Spleen (tissue), 11 donors: ENCODE measurements around the gene FBXL13. TPM values are rescaled to one million over a fixed set of nuclear protein-coding genes. Genes with fewer than 3 reads are reported as not detected.
"Not testable (repeated sequence)": the region's sequence is repeated elsewhere in the genome, so short reads cannot be mapped to it uniquely, and the experiment has no call there.

Experiments
- DNase-seq: peaks from one replicate; pipeline ENCODE4 v3.0.0-alpha.2; 2020
- H3K27ac ChIP-seq, 8 donors: fragments of 200-600 bp; sonication (generic) in 7 of 8; 1 replicate in 4 of 8; 2 replicates in 4 of 8; pipeline versions ENCODE4 v1.5.0 to v1.8.0; 2016 to 2021; ENCODE audit warnings: inconsistent platforms in 4 of 8, mild to moderate bottlenecking in 4 of 8, moderate library complexity in 1 of 8
- H3K27me3 ChIP-seq, 7 donors: fragments of 200-600 bp; sonication (generic) in 6 of 7; replicated peaks in 1 of 7; 1 replicate in 4 of 7; 2 replicates in 3 of 7; pipeline versions ENCODE4 v1.5.0 to v1.8.0; 2016 to 2021; ENCODE audit warnings: inconsistent platforms in 3 of 7, mild to moderate bottlenecking in 1 of 7
- H3K36me3 ChIP-seq, 6 donors: fragments of 200-600 bp; sonication (generic) in 5 of 6; 1 replicate in 4 of 6; 2 replicates in 2 of 6; pipeline versions ENCODE4 v1.5.0 to v1.8.0; 2016 to 2021; ENCODE audit warnings: inconsistent platforms in 2 of 6
- H3K4me1 ChIP-seq, 6 donors: fragments of 200-600 bp; sonication (generic) in 5 of 6; 1 replicate in 3 of 6; 2 replicates in 3 of 6; pipeline versions ENCODE4 v1.5.0 to v1.8.0; 2016 to 2021; ENCODE audit warnings: inconsistent platforms in 3 of 6
- H3K4me3 ChIP-seq, 8 donors: fragments of 200-600 bp; sonication (generic) in 7 of 8; 1 replicate in 4 of 8; 2 replicates in 4 of 8; pipeline versions ENCODE4 v1.5.0 to v1.8.0; 2016 to 2021; ENCODE audit warnings: inconsistent platforms in 4 of 8, mild to moderate bottlenecking in 4 of 8, moderate library complexity in 2 of 8
- H3K9me3 ChIP-seq, 8 donors: fragments of 200-600 bp; sonication (generic) in 7 of 8; 1 replicate in 4 of 8; 2 replicates in 4 of 8; pipeline versions ENCODE4 v1.5.0 to v1.8.0; 2016 to 2021; ENCODE audit warnings: inconsistent platforms in 4 of 8
- POLR2A ChIP-seq, 3 donors: fragments of 450-650 bp; IDR thresholded peaks; one replicate each; pipeline ENCODE4 v1.5.1; 2017; ENCODE audit warnings: antibody characterized with exemption in 3 of 3, mild to moderate bottlenecking in 1 of 3
- POLR2AphosphoS5 ChIP-seq, 3 donors: sonication (generic); formaldehyde crosslinking; IDR thresholded peaks; one replicate each; pipeline ENCODE4 v1.5.1; 2017; ENCODE audit warnings: antibody characterized with exemption in 3 of 3
- WGBS, 5 donors: extraction: QIAGEN DNeasy Blood & Tissue Kit in 3 of 5; methylation state at CpG; one replicate each; pipeline versions ENCODE4 v1.1.5 to v1.1.7; 2013 to 2018; 5-methylcytosine and 5-hydroxymethylcytosine counted together
- intact Hi-C: fragments of 100-400 bp; cut with DNase I; formaldehyde crosslinking; loops from one replicate; pipeline ENCODE4 v1.15.0; 2023; ENCODE audit warnings: low total_unique reads
- polyA plus RNA-seq, 3 donors: library from polyadenylated mRNA; stranded (reverse); fragments of 200-250 nt; gene quantifications; one replicate each; pipeline ENCODE4 v1.2.1, GENCODE V29; 2013
- total RNA-seq, 7 donors: library from RNA; depleted of rRNA in 3 of 7; stranded (reverse); fragments of >200 nt in 3 of 7; fragmentation: NEBNext Ultra II Directional in 4 of 7; extraction: Animal tissue kit (Norgen Biotek cat#: 25700) in 4 of 7; gene quantifications; one replicate each; pipeline versions ENCODE4 v1.1.0 to v1.2.1, GENCODE V29; 2016 to 2021
- TF ChIP-seq, protein P1 (sequence below), 11 experiments: fragments of 200-600 bp in 7 of 11; fragments of 450-650 bp in 4 of 11; sonication (generic) in 4 of 11; IDR thresholded peaks in 8 of 11; conservative IDR thresholded peaks in 3 of 11; 1 replicate in 7 of 11; 2 replicates in 4 of 11; pipeline versions ENCODE4 v1.4.0 to v1.8.0; 2016 to 2021; ENCODE audit warnings: antibody characterized with exemption in 11 of 11, inconsistent platforms in 4 of 11, mild to moderate bottlenecking in 1 of 11
- donor health status: healthy with polysubstance abuse.
- donor health status: DM: no; HTN: no; CAD: no; lungs with moderate emphysema.
- donor health status: DM: no; HTN: no; CAD: no.
- donor health status: Bipolar disorder and iron deficiency.
- donor health status: healthy.
- donor health status: DM: no; HTN: no; CAD: no.
- donor health status: DM: yes; HTN: yes; CAD: no.

Gene FBXL13
- total and polyA plus RNA-seq, 10 donors = 0.09 to 6.6 (median 2.3) TPM

- Histone ChIP-seq H3K27me3 (no peaks in the 10 kb centered on the region), H3K4me1 (no peaks in the 10 kb centered on the region), H3K4me3 (no peak overlapping the region), H3K9me3 (no peaks in the 10 kb centered on the region), H3K27ac (no peak overlapping the region), H3K36me3 (no peaks in the 10 kb centered on the region)
- intact Hi-C loops = no loop called here
- WGBS, 5 donors = 87 to 97% (median 90%) methylated on average over 3 of the region's 3 CpGs
- TF ChIP-seq POLR2AphosphoS5 (IDR thresholded peaks at IDR 0.05) (no peak), POLR2A (IDR thresholded peaks at IDR 0.05) (no peak)
- TF ChIP-seq, protein P1, sequence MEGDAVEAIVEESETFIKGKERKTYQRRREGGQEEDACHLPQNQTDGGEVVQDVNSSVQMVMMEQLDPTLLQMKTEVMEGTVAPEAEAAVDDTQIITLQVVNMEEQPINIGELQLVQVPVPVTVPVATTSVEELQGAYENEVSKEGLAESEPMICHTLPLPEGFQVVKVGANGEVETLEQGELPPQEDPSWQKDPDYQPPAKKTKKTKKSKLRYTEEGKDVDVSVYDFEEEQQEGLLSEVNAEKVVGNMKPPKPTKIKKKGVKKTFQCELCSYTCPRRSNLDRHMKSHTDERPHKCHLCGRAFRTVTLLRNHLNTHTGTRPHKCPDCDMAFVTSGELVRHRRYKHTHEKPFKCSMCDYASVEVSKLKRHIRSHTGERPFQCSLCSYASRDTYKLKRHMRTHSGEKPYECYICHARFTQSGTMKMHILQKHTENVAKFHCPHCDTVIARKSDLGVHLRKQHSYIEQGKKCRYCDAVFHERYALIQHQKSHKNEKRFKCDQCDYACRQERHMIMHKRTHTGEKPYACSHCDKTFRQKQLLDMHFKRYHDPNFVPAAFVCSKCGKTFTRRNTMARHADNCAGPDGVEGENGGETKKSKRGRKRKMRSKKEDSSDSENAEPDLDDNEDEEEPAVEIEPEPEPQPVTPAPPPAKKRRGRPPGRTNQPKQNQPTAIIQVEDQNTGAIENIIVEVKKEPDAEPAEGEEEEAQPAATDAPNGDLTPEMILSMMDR (IDR thresholded peaks at IDR 0.05 in 8 of 11, conservative IDR thresholded peaks at IDR 0.05 in 3 of 11) = no peak
- no peak for DNase-seq
Observed at GRCh38 chr7:103063895-103064294, 10.7 kb downstream of the FBXL13 start.

- Histone ChIP-seq H3K27me3 (no peaks in the 10 kb centered on the region), H3K27ac (no peak overlapping the region), H3K9me3 (no peaks in the 10 kb centered on the region), H3K36me3 (no peaks in the 10 kb centered on the region), H3K4me3 (no peak overlapping the region), H3K4me1 (no peaks in the 10 kb centered on the region)
- no peak for DNase-seq
- WGBS, 5 donors = 62 to 82% (median 75%) methylated on average over 2 of the region's 2 CpGs
- intact Hi-C loops = no loop called here
- TF ChIP-seq POLR2AphosphoS5 (IDR thresholded peaks at IDR 0.05) (no peak), POLR2A (IDR thresholded peaks at IDR 0.05) (no peak)
- TF ChIP-seq, protein P1 (IDR thresholded peaks at IDR 0.05 in 8 of 11, conservative IDR thresholded peaks at IDR 0.05 in 3 of 11) = no peak
Observed at GRCh38 chr7:103059471-103059870, 15.1 kb downstream of the FBXL13 start.

GRCh38 chr7:103058122-103058521 lies 16.5 kb downstream of the FBXL13 start:
- TF ChIP-seq POLR2AphosphoS5 (IDR thresholded peaks at IDR 0.05) (no peak), POLR2A (IDR thresholded peaks at IDR 0.05) (no peak)
- TF ChIP-seq, protein P1 (IDR thresholded peaks at IDR 0.05 in 8 of 11, conservative IDR thresholded peaks at IDR 0.05 in 3 of 11) = no peak
- intact Hi-C loops = no loop called here
- Histone ChIP-seq H3K9me3 (no peaks in the 10 kb centered on the region), H3K27me3 (no peaks in the 10 kb centered on the region), H3K4me1 (no peaks in the 10 kb centered on the region), H3K4me3 (no peak overlapping the region), H3K27ac (no peak overlapping the region), H3K36me3 (no peaks in the 10 kb centered on the region)
- DNase-seq = no peak

DNA sequence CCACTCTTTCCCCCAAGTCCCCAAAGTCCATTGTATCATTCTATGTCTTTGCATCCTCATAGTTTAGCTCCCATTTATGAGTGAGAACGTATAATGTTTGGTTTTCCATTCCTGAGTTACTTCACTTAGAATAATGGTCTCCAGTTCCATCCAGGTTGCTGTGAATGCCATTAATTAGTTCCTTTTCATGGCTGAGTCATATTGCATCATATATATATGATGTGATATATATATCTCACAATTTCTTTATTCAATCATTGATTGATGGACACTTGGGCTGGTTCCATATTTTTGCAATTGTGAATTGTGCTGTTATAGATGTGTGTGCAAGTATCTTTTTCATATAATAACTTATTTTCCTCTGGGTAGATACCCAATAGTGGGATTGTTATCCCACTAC lies 18.6 kb downstream of the FBXL13 start:
- H3K4me1 ChIP-seq, H3K27me3 ChIP-seq, DNase-seq, H3K9me3 ChIP-seq, H3K4me3 ChIP-seq, H3K36me3 ChIP-seq, H3K27ac ChIP-seq, intact Hi-C loops: not testable (repeated sequence)
- 83 to 97% (median 88%) methylated on average over 1 of the region's 1 CpG for WGBS, 5 donors

DNA sequence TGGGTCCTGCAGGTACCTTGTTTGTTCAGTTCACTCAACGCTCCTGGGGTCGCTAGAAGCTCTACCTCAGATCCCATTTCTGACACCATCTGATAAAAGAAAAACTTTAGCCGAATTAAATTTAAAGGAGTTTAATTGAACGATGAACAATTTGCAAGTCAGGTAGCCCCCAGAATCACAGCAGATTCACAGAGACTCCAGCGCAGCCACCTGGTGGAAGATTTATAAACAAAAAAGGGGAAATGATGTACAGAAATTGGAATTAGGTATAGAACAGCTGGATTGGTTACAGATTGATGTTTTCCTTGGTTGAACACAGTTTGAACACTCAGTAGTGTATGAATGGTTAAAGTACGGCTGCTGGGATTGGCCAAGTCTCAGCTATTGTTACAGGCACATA lies 23.1 kb downstream of the FBXL13 start:
- H3K9me3 ChIP-seq = peaks cover 0 to 27% (median 12%) of the 10 kb centered on the region in 8 donors
- no peak overlapping the region for H3K4me3 ChIP-seq
- H3K27me3 ChIP-seq = no peaks in the 10 kb centered on the region
- no peak for DNase-seq
- TF ChIP-seq, protein P1 (IDR thresholded peaks at IDR 0.05 in 8 of 11, conservative IDR thresholded peaks at IDR 0.05 in 3 of 11) = no peak
- TF ChIP-seq POLR2AphosphoS5 (IDR thresholded peaks at IDR 0.05) = no peak
- TF ChIP-seq POLR2A (IDR thresholded peaks at IDR 0.05) = no peak
- intact Hi-C loops = no loop called here
- H3K27ac ChIP-seq = no peak overlapping the region
- no peaks in the 10 kb centered on the region for H3K4me1 ChIP-seq
- H3K36me3 ChIP-seq = no peaks in the 10 kb centered on the region
- 85 to 96% (median 95%) methylated on average over 6 of the region's 6 CpGs for whole genome bisulfite sequencing, 5 donors
